ENCODE measurements around the gene ZBTB11.
A peak's percentile ranks its signal among the peaks of the same experiment; 100 is the strongest.
"Not testable (repeated sequence)": the region's sequence is repeated elsewhere in the genome, so short reads cannot be mapped to it uniquely, and the experiment has no call there.

The ZBTB11 gene

DNA sequence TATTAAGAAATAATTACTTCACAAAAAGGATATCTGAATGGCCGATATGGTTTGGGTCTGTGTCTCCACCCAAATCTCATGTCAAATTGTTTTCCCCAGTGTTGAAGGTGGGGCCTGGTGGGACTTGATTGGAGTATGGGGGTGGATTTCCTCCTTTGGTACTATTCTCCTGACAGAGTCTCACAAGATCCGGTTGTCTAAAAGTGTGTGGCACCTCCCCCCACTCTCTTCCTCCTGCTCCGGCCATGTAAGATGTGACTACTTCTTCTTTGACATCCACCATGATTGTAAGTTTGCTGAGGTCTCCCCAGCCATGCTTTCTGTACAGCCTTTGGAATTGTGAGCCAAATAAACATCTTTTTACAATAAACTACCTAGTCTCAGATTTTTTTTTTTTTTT, 34.5 kb downstream of the ZBTB11 start:
- Histone ChIP-seq H3K36me3 (ENCODE audit: control insufficient read depth, insufficient read depth, low read length) (no peaks in the 10 kb centered on the region), H3K4me3 (ENCODE audit: low read depth, low read length) (no peak overlapping the region), H3K27me3 (ENCODE audit: control insufficient read depth, insufficient read depth, low read length) (no peaks in the 10 kb centered on the region), H3K27ac (ENCODE audit: low read depth, low read length) (no peak overlapping the region), H3K9me3 (ENCODE audit: control insufficient read depth, insufficient read depth, low read length) (no peaks in the 10 kb centered on the region), H3K4me1 (ENCODE audit: control insufficient read depth, insufficient read depth, low read length) (peaks cover 23% of the 10 kb centered on the region), H3K9ac (ENCODE audit: low read depth, low read length) (no peak overlapping the region)

DNA sequence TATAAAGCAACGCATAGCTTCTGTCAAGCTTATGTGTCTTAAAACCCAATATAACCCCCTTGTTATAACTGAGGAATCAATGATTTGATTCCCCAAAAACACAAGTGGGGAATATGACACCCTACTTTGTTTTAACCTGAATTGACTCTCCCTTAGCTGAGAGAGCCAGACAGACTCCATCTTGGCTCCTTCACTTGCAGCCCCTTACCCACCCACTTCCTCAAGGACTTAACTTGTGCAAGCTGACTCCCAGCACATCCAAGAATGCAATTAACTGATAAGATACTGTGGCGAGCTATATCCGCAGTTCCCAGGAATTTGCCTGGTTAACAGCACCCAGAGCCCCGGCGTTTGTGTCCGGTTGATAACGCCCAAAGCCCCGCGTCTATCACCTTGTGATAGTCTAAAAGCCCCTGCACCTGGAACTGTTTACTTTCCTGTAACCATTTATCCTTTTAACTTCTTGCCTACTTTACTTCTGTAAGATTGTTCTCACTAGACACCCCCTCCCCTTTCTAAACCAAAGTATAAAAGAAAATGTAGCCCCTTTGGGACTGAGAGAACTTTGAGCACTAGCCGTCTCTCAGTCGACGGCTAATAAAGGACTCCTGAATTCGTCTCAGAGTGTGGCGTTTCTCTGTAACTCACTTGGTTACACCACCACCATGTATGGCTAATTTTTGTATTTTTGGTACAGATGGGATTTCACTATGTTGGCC, 35.4 kb downstream of the ZBTB11 start:
- Histone ChIP-seq H3K27ac (ENCODE audit: low read depth, low read length) (peak overlapping the region; percentile 6), H3K4me1 (ENCODE audit: control insufficient read depth, insufficient read depth, low read length) (peaks cover 23% of the 10 kb centered on the region)
- H3K4me3 ChIP-seq (ENCODE audit: low read depth, low read length); H3K9me3 ChIP-seq (ENCODE audit: control insufficient read depth, insufficient read depth, low read length); H3K9ac ChIP-seq (ENCODE audit: low read depth, low read length); H3K36me3 ChIP-seq (ENCODE audit: control insufficient read depth, insufficient read depth, low read length); H3K27me3 ChIP-seq (ENCODE audit: control insufficient read depth, insufficient read depth, low read length): not testable (repeated sequence)

DNA sequence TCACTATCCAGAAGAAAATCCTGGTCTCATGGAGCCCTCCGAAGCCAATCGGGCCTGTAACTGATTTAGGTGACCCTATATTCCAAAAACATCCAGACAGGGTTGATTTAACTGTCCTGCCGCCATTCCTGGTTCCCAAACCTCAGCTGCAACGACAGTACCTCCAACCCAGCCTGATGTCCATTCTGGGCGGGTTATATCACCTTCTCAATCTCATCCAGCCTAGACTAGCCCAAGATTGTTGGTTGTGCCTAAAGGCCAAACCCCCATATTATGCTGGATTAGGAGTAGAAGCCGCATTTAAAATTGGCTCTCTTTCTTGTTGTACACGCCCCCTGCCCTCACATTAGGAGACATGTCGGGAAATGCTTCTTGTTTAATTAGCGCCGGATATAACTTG, 36.7 kb downstream of the ZBTB11 start:
- Histone ChIP-seq H3K36me3 (ENCODE audit: control insufficient read depth, insufficient read depth, low read length) (no peaks in the 10 kb centered on the region), H3K4me1 (ENCODE audit: control insufficient read depth, insufficient read depth, low read length) (peaks cover 24% of the 10 kb centered on the region), H3K9ac (ENCODE audit: low read depth, low read length) (no peak overlapping the region), H3K4me3 (ENCODE audit: low read depth, low read length) (no peak overlapping the region), H3K27ac (ENCODE audit: low read depth, low read length) (no peak overlapping the region), H3K9me3 (ENCODE audit: control insufficient read depth, insufficient read depth, low read length) (no peaks in the 10 kb centered on the region), H3K27me3 (ENCODE audit: control insufficient read depth, insufficient read depth, low read length) (no peaks in the 10 kb centered on the region)

DNA sequence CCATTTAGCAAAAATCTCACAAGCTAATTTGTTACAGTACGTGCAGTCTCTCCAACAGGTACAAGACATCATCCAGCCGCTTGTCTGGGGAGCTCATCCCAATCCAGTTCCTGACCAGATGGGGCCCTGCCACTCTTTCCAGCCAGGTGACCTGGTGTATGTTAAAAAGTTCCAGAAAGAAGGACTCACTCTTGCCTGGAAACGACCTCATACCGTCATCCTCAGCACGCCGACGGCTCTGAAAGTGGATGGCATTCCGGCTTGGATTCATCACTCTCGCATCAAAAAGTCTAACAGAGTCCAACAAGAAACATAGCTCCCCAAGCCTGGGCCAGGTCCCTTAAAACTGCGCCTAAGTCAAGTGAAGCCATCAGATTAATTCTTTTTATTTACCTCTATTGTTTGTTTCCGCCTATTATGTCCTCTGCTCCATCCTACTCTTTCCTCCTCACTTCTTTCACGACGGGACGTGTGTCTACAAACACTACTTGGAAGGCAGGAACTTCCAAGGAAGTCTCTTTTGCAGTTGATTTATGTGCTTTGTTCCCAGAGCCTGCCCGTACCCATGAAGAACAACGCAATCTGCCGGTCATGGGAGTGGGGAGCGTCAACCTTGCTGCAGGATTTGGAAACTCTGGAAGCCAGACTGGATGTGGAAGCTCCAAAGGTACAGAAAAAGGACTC, 37.5 kb downstream of the ZBTB11 start:
- Histone ChIP-seq H3K4me3 (ENCODE audit: low read depth, low read length) (no peak overlapping the region), H3K4me1 (ENCODE audit: control insufficient read depth, insufficient read depth, low read length) (peaks cover 25% of the 10 kb centered on the region), H3K27ac (ENCODE audit: low read depth, low read length) (no peak overlapping the region), H3K36me3 (ENCODE audit: control insufficient read depth, insufficient read depth, low read length) (no peaks in the 10 kb centered on the region), H3K9ac (ENCODE audit: low read depth, low read length) (no peak overlapping the region), H3K9me3 (ENCODE audit: control insufficient read depth, insufficient read depth, low read length) (no peaks in the 10 kb centered on the region), H3K27me3 (ENCODE audit: control insufficient read depth, insufficient read depth, low read length) (no peaks in the 10 kb centered on the region)

DNA sequence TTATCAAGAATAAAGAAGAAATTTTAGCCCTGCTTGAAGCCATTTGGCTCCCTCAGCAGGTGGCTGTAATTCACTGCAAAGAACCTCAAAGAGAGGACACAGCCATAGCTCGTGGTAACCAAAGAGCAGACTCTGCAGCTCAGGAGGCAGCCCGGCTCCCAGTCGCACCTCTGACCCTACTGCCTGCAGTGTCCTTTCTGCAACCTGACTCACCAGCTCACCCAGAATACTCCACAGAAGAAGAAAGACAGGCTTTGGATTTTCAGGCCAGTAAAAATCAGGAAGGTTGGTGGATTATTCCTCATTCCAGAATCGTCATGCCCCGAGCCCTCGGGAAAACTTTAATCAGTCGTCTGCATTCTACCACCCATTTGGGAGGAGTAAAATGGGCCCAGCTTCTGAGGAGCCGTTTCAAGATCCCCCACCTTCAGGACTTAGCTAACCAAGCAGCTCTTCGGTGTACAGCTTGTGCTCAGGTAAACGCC, 38.6 kb downstream of the ZBTB11 start:
- Histone ChIP-seq H3K27ac (ENCODE audit: low read depth, low read length) (peak overlapping the region; percentile 42), H3K9me3 (ENCODE audit: control insufficient read depth, insufficient read depth, low read length) (no peaks in the 10 kb centered on the region), H3K9ac (ENCODE audit: low read depth, low read length) (no peak overlapping the region), H3K27me3 (ENCODE audit: control insufficient read depth, insufficient read depth, low read length) (no peaks in the 10 kb centered on the region), H3K36me3 (ENCODE audit: control insufficient read depth, insufficient read depth, low read length) (no peaks in the 10 kb centered on the region), H3K4me3 (ENCODE audit: low read depth, low read length) (no peak overlapping the region), H3K4me1 (ENCODE audit: control insufficient read depth, insufficient read depth, low read length) (peaks cover 15% of the 10 kb centered on the region)

DNA sequence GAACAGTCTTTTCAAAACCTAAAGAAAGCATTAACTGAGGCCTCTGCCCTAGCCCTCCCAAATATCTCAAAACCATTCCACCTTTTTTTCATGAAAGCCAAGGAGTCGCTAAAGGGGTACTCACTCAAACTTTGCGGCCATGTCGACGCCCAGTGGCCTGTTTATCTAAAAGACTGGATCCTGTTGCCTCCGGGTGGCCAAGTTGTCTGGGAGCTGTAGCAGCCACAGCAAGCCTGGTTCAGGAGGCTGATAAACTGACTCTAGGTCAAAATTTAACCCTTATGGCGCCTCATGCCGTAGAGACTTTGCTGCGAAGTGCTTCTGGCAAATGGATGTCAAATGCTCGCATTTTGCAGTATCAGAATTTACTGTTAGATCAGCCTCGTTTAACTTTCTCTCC, 39.5 kb downstream of the ZBTB11 start:
- Histone ChIP-seq H3K9ac (ENCODE audit: low read depth, low read length) (no peak overlapping the region), H3K27ac (ENCODE audit: low read depth, low read length) (no peak overlapping the region), H3K36me3 (ENCODE audit: control insufficient read depth, insufficient read depth, low read length) (no peaks in the 10 kb centered on the region), H3K4me1 (ENCODE audit: control insufficient read depth, insufficient read depth, low read length) (peaks cover 11% of the 10 kb centered on the region), H3K9me3 (ENCODE audit: control insufficient read depth, insufficient read depth, low read length) (no peaks in the 10 kb centered on the region), H3K27me3 (ENCODE audit: control insufficient read depth, insufficient read depth, low read length) (no peaks in the 10 kb centered on the region), H3K4me3 (ENCODE audit: low read depth, low read length) (no peak overlapping the region)

DNA sequence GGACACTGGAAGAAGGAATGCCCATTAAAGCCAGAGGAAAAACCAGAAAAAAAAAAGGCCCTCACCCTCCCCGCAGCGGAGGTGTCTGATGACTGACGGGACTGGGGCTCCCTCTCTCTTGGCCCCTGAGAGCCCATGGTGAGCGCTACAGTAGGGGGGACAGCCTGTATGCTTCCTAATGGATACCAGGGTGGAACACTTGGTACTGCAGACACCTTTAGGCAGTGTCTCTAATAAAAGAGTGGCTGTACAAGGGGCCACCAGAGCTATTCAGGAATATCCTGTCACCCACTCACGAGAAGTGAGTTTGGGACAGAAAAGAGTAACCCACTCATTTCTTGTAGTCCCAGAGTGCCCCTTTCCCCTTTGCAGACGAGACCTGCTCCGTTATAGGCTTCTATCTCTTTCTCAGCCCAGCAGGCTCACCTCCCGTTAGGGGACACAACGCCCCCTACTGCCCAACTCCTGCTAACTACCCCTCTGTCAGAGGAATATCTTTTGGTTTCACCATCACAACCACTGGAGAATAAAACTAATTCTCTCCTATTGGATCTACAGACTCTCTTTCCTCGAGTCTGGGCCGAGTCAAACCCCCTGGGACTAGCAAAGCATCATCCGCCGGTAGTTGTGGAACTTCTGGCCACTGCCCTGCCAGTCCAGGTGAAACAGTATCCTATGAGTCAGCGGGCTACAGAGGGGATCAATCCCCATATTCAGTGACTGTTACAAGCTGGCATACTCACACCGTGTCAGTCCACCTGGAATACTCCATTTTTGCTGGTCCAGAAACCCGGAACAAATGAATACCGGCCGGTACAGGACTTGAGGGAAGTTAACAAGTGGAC, 40.8 kb downstream of the ZBTB11 start:
- no peak overlapping the region for H3K4me3 ChIP-seq (ENCODE audit: low read depth, low read length)
- H3K9ac ChIP-seq (ENCODE audit: low read depth, low read length) = no peak overlapping the region
- no peak overlapping the region for H3K27ac ChIP-seq (ENCODE audit: low read depth, low read length)
- peaks cover 11% of the 10 kb centered on the region for H3K4me1 ChIP-seq (ENCODE audit: control insufficient read depth, insufficient read depth, low read length)
- H3K27me3 ChIP-seq (ENCODE audit: control insufficient read depth, insufficient read depth, low read length) = no peaks in the 10 kb centered on the region
- no peaks in the 10 kb centered on the region for H3K36me3 ChIP-seq (ENCODE audit: control insufficient read depth, insufficient read depth, low read length)
- H3K9me3 ChIP-seq (ENCODE audit: control insufficient read depth, insufficient read depth, low read length) = no peaks in the 10 kb centered on the region

DNA sequence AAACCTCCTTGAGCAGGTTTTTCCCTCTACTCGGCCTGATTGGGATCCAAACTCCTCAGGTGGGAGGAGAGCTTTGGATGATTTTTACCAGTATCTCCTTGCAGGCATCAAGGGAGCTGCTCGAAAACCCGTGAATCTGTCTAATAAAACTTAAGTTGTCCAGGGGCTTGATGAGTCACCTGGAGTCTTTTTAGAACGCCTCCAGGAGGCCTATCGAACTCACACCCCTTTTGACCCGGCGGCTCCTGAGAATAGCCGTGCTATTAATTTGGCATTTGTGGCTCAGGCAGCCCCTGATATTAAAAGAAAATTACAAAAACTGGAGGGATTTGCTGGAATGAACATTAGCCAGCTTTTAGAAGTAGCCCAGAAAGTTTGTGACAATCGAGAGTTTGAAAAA, 41.6 kb downstream of the ZBTB11 start:
- H3K9ac ChIP-seq (ENCODE audit: low read depth, low read length) = no peak overlapping the region
- H3K36me3 ChIP-seq (ENCODE audit: control insufficient read depth, insufficient read depth, low read length) = no peaks in the 10 kb centered on the region
- no peak overlapping the region for H3K4me3 ChIP-seq (ENCODE audit: low read depth, low read length)
- peaks cover 11% of the 10 kb centered on the region for H3K4me1 ChIP-seq (ENCODE audit: control insufficient read depth, insufficient read depth, low read length)
- no peak overlapping the region for H3K27ac ChIP-seq (ENCODE audit: low read depth, low read length)
- H3K27me3 ChIP-seq (ENCODE audit: control insufficient read depth, insufficient read depth, low read length) = no peaks in the 10 kb centered on the region
- H3K9me3 ChIP-seq (ENCODE audit: control insufficient read depth, insufficient read depth, low read length) = no peaks in the 10 kb centered on the region

DNA sequence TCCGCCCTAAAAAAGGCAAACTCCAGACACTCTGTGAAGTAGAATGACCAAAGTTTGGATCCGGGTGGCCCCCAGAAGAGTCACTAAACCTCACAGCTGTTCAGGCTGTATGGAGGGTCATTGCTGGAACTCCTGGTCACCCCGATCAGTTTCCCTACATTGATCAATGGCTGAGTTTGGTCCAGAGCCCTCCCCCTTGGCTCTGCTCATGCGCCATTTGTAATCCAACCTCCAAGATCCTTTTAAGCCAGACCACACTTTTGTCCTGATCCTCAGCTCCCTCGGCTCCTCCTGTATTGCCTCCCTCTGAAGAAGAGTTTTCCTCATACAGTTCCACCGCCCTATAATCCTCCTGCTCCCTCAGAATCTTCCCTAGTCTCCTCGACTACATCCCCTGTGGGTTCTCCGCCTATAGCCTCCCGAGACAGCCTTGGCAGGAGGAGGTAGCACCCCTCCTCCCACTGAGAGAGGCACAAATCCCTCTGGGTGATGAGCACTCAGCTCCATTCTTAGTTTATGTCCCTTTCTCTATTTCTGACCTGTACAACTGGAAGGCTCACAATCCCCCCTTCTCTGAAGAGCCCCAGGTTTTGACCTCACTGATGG, 42.2 kb downstream of the ZBTB11 start:
- no peaks in the 10 kb centered on the region for H3K9me3 ChIP-seq (ENCODE audit: control insufficient read depth, insufficient read depth, low read length)
- no peaks in the 10 kb centered on the region for H3K36me3 ChIP-seq (ENCODE audit: control insufficient read depth, insufficient read depth, low read length)
- no peak overlapping the region for H3K4me3 ChIP-seq (ENCODE audit: low read depth, low read length)
- H3K27me3 ChIP-seq (ENCODE audit: control insufficient read depth, insufficient read depth, low read length) = no peaks in the 10 kb centered on the region
- H3K9ac ChIP-seq (ENCODE audit: low read depth, low read length) = no peak overlapping the region
- peaks cover 11% of the 10 kb centered on the region for H3K4me1 ChIP-seq (ENCODE audit: control insufficient read depth, insufficient read depth, low read length)
- H3K27ac ChIP-seq (ENCODE audit: low read depth, low read length) = no peak overlapping the region

DNA sequence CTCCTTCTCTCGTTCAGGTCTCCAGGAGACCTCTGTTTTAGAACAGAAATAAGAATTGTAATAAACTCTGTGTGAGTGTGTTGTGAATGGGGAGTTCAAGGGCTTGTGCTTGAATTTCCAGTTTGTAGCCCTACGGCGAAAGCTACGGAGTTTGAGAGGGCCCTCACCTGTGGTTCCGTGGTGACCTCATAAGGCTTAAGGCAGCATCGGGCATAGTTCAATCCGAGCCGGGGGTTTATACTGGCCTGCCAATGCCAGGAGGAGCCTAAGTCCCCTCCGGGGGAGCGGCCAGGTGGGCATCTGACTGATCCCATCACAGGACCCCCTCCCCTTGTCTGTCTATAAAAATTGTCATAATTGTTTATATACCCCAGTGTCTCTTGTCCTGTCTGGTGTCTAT, 43.7 kb downstream of the ZBTB11 start:
- Histone ChIP-seq H3K36me3 (ENCODE audit: control insufficient read depth, insufficient read depth, low read length) (no peaks in the 10 kb centered on the region), H3K4me3 (ENCODE audit: low read depth, low read length) (no peak overlapping the region), H3K27ac (ENCODE audit: low read depth, low read length) (no peak overlapping the region), H3K4me1 (ENCODE audit: control insufficient read depth, insufficient read depth, low read length) (peaks cover 6% of the 10 kb centered on the region), H3K9me3 (ENCODE audit: control insufficient read depth, insufficient read depth, low read length) (no peaks in the 10 kb centered on the region), H3K27me3 (ENCODE audit: control insufficient read depth, insufficient read depth, low read length) (no peaks in the 10 kb centered on the region), H3K9ac (ENCODE audit: low read depth, low read length) (no peak overlapping the region)
